Stimulated activated CD4-positive, alpha-beta T cell treated with anti-CD3 and anti-CD28 coated beads, Interleukin-1b, Interleukin-23, amount 100 ng/mL, for 4 hours (primary cell): ENCODE results near the gene DCDC2.
"Not testable (repeated sequence)": the region's sequence is repeated elsewhere in the genome, so short reads cannot be mapped to it uniquely, and the experiment has no call there.

ENCODE experiments used
- DNase-seq, 2 donors: peaks; one replicate each; pipeline ENCODE4 v3.0.0-alpha.2; 2020; ENCODE audit warnings: low read depth in 2 of 2

DCDC2 gene

GRCh38 chr6:24272148-24272547 lies 85.7 kb downstream of the DCDC2 start:
- DNase-seq: no peak

- no peak for DNase-seq
Observed at GRCh38 chr6:24270011-24270410, 87.8 kb downstream of the DCDC2 start.

GRCh38 chr6:24258214-24258613 lies 99.6 kb downstream of the DCDC2 start:
- not testable (repeated sequence) for DNase-seq

GRCh38 chr6:24257282-24257681 lies 100.6 kb downstream of the DCDC2 start:
- no peak for DNase-seq

GRCh38 chr6:24255676-24256075 lies 102.2 kb downstream of the DCDC2 start:
- no peak for DNase-seq

- DNase-seq: no peak
Observed at GRCh38 chr6:24253360-24253759, 104.5 kb downstream of the DCDC2 start.

GRCh38 chr6:24252280-24252679 lies 105.6 kb downstream of the DCDC2 start:
- no peak for DNase-seq

GRCh38 chr6:24251339-24251738 lies 106.5 kb downstream of the DCDC2 start:
- DNase-seq: no peak

GRCh38 chr6:24249926-24250325 lies 107.9 kb downstream of the DCDC2 start:
- DNase-seq: no peak

- no peak for DNase-seq
Observed at GRCh38 chr6:24245275-24245674, 112.6 kb downstream of the DCDC2 start.

- no peak for DNase-seq
Observed at GRCh38 chr6:24242924-24243323, 114.9 kb downstream of the DCDC2 start.

- not testable (repeated sequence) for DNase-seq
Observed at GRCh38 chr6:24241779-24242178, 116.1 kb downstream of the DCDC2 start.

GRCh38 chr6:24240943-24241342 lies 116.9 kb downstream of the DCDC2 start:
- DNase-seq: no peak

GRCh38 chr6:24240380-24240928 lies 117.4 kb downstream of the DCDC2 start:
- no peak for DNase-seq

- no peak for DNase-seq
Observed at GRCh38 chr6:24238700-24239099, 119.2 kb downstream of the DCDC2 start.

- DNase-seq: not testable (repeated sequence)
Observed at GRCh38 chr6:24236779-24237178, 121.1 kb downstream of the DCDC2 start.

- no peak for DNase-seq
Observed at GRCh38 chr6:24233813-24234442, 123.9 kb downstream of the DCDC2 start.

- DNase-seq: no peak
Observed at GRCh38 chr6:24231438-24231977, 126.4 kb downstream of the DCDC2 start.

GRCh38 chr6:24229696-24230405 lies 128.0 kb downstream of the DCDC2 start:
- no peak for DNase-seq

- no peak for DNase-seq
Observed at GRCh38 chr6:24228681-24229255, 129.1 kb downstream of the DCDC2 start.

- no peak for DNase-seq
Observed at GRCh38 chr6:24228123-24228522, 129.7 kb downstream of the DCDC2 start.

GRCh38 chr6:24227556-24227955 lies 130.3 kb downstream of the DCDC2 start:
- no peak for DNase-seq

- no peak for DNase-seq
Observed at GRCh38 chr6:24226541-24226940, 131.3 kb downstream of the DCDC2 start.
